PC-9 (cell line): Measurements from ENCODE around the gene DMC1. TPM values are rescaled to one million over a fixed set of nuclear protein-coding genes. Genes with fewer than 3 reads are reported as not detected.

ENCODE experiments used
- BruUV-seq: library from RNA; stranded (reverse); fragments of 400-500 nt; replicated peaks from 2 replicates; lab custom pipeline; 2021; lab: Mats Ljungman, UMichigan
- CTCF ChIA-PET: fragments of 300-600 bp; sonication (Branson Sonifier 250); formaldehyde crosslinking; loops from one replicate; lab custom pipeline; 2022; ENCODE audit warnings: antibody characterized with exemption; lab: Charles Lee
- POLR2A ChIA-PET: fragments of 300-600 bp; sonication (Branson Sonifier 250); formaldehyde crosslinking; loops from one replicate; lab custom pipeline; 2022; ENCODE audit warnings: antibody characterized with exemption; ENCODE audit not compliant: unreplicated experiment; lab: Charles Lee
- DNase-seq, 2 experiments: peaks; one replicate each; pipeline versions ENCODE4 v3.0.0 to v3.0.0-alpha.2; 2015 to 2022; ENCODE audit warnings: mixed read lengths in 1 of 2
- H2AFZ ChIP-seq: fragments of 200-600 bp; sonication (generic); 2 replicates; pipeline ENCODE4 v1.8.1; 2017; ENCODE audit warnings: antibody characterized with exemption
- H3F3A ChIP-seq: fragments of 200-600 bp; sonication (generic); 2 replicates; pipeline ENCODE4 v1.8.1; 2017; ENCODE audit warnings: antibody characterized with exemption, mild to moderate bottlenecking, low read depth; ENCODE audit not compliant: insufficient read depth
- H3K27ac ChIP-seq: fragments of 200-600 bp; sonication (generic); 2 replicates; pipeline ENCODE4 v1.6.1; 2016; ENCODE audit warnings: mixed run types
- H3K27me3 ChIP-seq: fragments of 200-600 bp; sonication (generic); 2 replicates; pipeline ENCODE4 v1.6.1; 2016; ENCODE audit warnings: low read depth, mixed run types; ENCODE audit not compliant: insufficient read depth
- H3K36me3 ChIP-seq: fragments of 200-600 bp; sonication (generic); 2 replicates; pipeline ENCODE4 v1.6.1; 2016; ENCODE audit warnings: low read depth, mixed run types
- H3K4me1 ChIP-seq: fragments of 200-600 bp; sonication (generic); replicated peaks from 2 replicates; pipeline ENCODE4 v1.6.1; 2016; ENCODE audit warnings: mixed run types; ENCODE audit not compliant: insufficient read depth
- H3K4me2 ChIP-seq: fragments of 200-600 bp; sonication (generic); 2 replicates; pipeline ENCODE4 v1.6.1; 2017; ENCODE audit warnings: mixed run types
- H3K4me3 ChIP-seq: fragments of 200-600 bp; sonication (generic); 2 replicates; pipeline ENCODE4 v1.6.1; 2016; ENCODE audit warnings: mixed run types
- H3K79me2 ChIP-seq: fragments of 200-600 bp; sonication (generic); 2 replicates; pipeline ENCODE4 v1.6.1; 2017; ENCODE audit warnings: low read depth, mixed run types
- H3K9me2 ChIP-seq: fragments of 200-600 bp; sonication (generic); 2 replicates; pipeline ENCODE4 v1.8.1; 2017; ENCODE audit warnings: mild to moderate bottlenecking; ENCODE audit not compliant: insufficient read depth
- H3K9me3 ChIP-seq: fragments of 200-600 bp; sonication (generic); 2 replicates; pipeline ENCODE4 v1.8.1; 2016; ENCODE audit warnings: low read depth; ENCODE audit not compliant: insufficient read depth
- H4K20me1 ChIP-seq: fragments of 200-600 bp; sonication (generic); 2 replicates; pipeline ENCODE4 v1.8.1; 2017; ENCODE audit not compliant: insufficient read depth
- EZH2 ChIP-seq: fragments of 200-600 bp; sonication (generic); IDR thresholded peaks from 2 replicates; pipeline ENCODE4 v1.8.0; 2017; ENCODE audit warnings: antibody characterized with exemption, low read depth
- intact Hi-C: fragments of 100-400 bp; cut with micrococcal nuclease; formaldehyde crosslinking; loops from one replicate; pipeline ENCODE4 v1.10.0; 2022; ENCODE audit not compliant: unreplicated experiment
- total RNA-seq: library from RNA; stranded (reverse); gene quantifications from 2 replicates; pipeline ENCODE4 v1.2.3, GENCODE V29; 2021
- TF ChIP-seq, protein P1 (sequence below): fragments of 200-600 bp; sonication (generic); conservative IDR thresholded peaks from 2 replicates; pipeline ENCODE4 v1.6.1; 2017; ENCODE audit warnings: mixed run types, antibody characterized with exemption, mild to moderate bottlenecking, moderate library complexity

Gene DMC1
- total RNA-seq, 1 experiment from 2014 or later, result 5.6 TPM

DNA sequence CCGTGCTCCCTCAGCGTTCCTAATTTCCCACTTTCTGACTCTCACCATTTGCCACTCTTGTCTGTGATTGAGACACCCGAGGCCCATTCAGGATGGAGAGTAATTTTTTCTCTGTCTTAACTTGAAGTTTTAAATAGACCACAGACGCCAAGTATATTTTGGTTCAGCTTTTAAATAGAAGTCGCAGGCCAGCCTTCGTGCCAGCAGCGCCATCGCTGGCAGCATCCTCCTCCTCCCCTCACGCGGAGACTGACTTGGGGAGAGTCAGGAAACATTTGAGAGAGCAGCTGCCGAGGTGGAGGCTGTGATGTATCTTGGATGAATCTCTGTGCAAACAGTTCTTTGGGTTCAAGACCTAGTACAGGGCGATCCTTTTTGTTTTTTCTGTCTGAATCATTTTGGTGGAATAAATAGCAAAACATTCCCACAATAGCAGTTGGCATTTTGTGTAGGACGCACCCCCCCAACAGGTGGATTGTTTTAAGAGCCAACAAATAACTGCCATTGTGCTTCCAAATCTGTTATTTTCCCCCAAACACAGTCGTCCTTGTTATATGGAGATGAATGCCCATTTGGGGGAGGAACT lies 889 bp upstream of the DMC1 start:
- no peaks in the 10 kb centered on the region for H3K9me2 ChIP-seq
- H2AFZ ChIP-seq, result peak overlapping the region; percentile 90
- H3K9me3 ChIP-seq, result no peaks in the 10 kb centered on the region
- H3K79me2 ChIP-seq, result no peaks in the 10 kb centered on the region; the same call in 1 of the 2 replicates
- intact Hi-C loops, result loop anchor here (1.0 to 10.0 kb wide), 4 partner anchors 65 to 469 kb away; partner anchors contain the start of gene DDX17
- peak in 1 of 2 experiments; percentile 35 for DNase-seq
- ChIA-PET CTCF (interaction anchor here (0.6 to 2.2 kb wide), 3 partner anchors 173 to 519 kb away, joined by 4 to 11 read pairs (median 5); no protein-coding TSS in a partner anchor), POLR2A (interaction anchor here (0.5 to 0.7 kb wide), 3 partner anchors 172 to 389 kb away, joined by 4 to 6 read pairs (median 6); partner anchors contain the start of gene PLA2G6)
- TF ChIP-seq, protein P1, sequence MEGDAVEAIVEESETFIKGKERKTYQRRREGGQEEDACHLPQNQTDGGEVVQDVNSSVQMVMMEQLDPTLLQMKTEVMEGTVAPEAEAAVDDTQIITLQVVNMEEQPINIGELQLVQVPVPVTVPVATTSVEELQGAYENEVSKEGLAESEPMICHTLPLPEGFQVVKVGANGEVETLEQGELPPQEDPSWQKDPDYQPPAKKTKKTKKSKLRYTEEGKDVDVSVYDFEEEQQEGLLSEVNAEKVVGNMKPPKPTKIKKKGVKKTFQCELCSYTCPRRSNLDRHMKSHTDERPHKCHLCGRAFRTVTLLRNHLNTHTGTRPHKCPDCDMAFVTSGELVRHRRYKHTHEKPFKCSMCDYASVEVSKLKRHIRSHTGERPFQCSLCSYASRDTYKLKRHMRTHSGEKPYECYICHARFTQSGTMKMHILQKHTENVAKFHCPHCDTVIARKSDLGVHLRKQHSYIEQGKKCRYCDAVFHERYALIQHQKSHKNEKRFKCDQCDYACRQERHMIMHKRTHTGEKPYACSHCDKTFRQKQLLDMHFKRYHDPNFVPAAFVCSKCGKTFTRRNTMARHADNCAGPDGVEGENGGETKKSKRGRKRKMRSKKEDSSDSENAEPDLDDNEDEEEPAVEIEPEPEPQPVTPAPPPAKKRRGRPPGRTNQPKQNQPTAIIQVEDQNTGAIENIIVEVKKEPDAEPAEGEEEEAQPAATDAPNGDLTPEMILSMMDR, result no peak; the same call in 1 of the 2 replicates
- TF ChIP-seq EZH2, result no peak
- H3K27ac ChIP-seq, result no peak overlapping the region
- H3K4me3 ChIP-seq, result peak overlapping the region; percentile 64
- no peaks in the 10 kb centered on the region for H3K36me3 ChIP-seq
- peaks cover 24% of the 10 kb centered on the region for H3F3A ChIP-seq
- peak overlapping the region; percentile 92 for H3K4me2 ChIP-seq
- no peaks in the 10 kb centered on the region for H4K20me1 ChIP-seq
- no peaks in the 10 kb centered on the region for H3K27me3 ChIP-seq
- H3K4me1 ChIP-seq, result peaks cover 10% of the 10 kb centered on the region
- TSS peak; percentile 86 for BruUV-seq

DNA sequence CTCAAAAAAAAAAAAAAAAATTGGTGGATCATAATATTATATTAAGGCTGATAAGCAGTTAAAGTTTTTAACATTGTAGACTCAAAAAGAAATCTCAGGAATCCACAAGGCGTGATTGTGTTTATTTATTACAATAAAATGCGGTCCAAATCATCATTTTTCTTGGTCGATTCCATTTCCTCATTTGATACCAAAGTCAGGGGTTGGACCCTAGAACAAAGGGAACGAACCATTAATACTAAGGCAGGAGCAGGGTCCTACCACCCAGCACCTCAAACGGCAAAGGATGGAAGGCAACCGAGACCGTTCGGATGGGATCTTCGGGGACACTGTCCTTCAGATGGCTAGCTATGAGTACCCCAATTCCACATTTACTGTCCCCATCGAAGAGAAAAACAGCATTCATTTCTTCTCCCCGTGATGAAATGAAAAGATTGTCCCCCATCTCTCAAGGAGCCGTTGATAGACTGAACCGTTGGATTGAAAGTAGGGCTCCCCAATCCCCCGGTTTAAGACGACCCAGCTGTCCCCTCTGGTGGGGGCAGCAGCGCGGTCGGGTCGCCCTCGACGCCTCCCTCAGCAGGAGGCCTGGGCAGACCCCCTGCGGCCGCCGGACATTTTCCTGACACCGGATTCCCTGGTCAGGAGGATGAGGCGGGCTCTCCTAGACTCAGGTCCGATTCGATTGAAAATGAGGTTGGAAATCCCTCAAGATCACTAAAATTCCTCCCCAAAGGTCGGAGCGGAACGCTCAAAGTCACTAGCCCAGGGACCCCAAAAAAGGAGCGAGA lies 607 bp downstream of the DMC1 start:
- H4K20me1 ChIP-seq, result no peaks in the 10 kb centered on the region
- no peak overlapping the region for H3K27ac ChIP-seq
- intact Hi-C loops, result no loop called here
- peaks cover 24% of the 10 kb centered on the region for H3F3A ChIP-seq
- BruUV-seq, result TSS peak; percentile 92
- H3K9me3 ChIP-seq, result no peaks in the 10 kb centered on the region
- H2AFZ ChIP-seq, result peak overlapping the region; percentile 78
- no peak for DNase-seq
- H3K36me3 ChIP-seq, result no peaks in the 10 kb centered on the region
- H3K27me3 ChIP-seq, result no peaks in the 10 kb centered on the region
- TF ChIP-seq EZH2, result no peak
- TF ChIP-seq, protein P1, result no peak
- ChIA-PET CTCF (interaction anchor here (0.5 to 0.6 kb wide), 2 partner anchors 59 to 250 kb away, joined by 6 to 17 read pairs; no protein-coding TSS in a partner anchor), POLR2A (interaction anchor here (0.6 kb wide), 1 partner anchor 251 kb away, joined by 8 read pairs; no protein-coding TSS in a partner anchor)
- peak overlapping the region; percentile 55 for H3K4me3 ChIP-seq
- H3K4me2 ChIP-seq, result peak overlapping the region; percentile 92
- no peaks in the 10 kb centered on the region; the same call in 1 of the 2 replicates for H3K79me2 ChIP-seq
- no peaks in the 10 kb centered on the region for H3K9me2 ChIP-seq
- H3K4me1 ChIP-seq, result peaks cover 10% of the 10 kb centered on the region

DNA sequence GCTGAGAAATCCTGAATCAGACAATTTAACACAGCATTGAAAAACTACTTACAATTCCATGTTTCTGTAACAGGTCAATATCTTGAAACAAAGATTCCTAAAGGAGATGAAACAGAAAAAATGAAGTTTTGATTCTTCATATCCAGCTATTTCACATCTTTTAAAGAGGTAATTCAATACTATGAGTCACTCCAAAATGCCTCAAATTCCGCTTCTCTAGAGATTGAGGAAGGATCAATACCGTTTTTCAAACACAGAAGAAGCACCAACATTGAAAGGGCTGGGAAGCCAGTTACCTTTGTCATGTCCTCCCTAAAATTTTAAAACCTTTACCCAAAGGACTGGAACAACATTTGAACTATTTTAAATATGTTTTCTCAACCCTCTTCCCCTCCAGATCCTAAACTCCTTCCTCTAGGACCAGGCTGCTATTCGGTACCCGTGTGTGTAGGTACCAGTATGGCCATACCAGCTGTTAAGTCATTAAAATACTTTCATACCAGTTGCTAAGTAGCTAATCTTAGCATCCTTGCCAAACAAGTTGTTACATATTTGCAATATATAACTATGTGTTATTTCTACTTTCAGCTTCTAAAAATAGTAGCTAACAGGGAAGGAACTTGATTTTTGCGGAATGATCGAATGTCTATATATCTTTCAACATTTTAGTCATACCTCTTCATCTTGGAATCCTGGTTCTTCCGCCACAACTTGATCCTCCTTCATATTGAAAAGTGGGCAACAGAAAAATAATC lies 2.3 kb downstream of the DMC1 start:
- H3F3A ChIP-seq, result peaks cover 24% of the 10 kb centered on the region
- no peak overlapping the region for H3K27ac ChIP-seq
- POLR2A ChIA-PET, result interaction anchor here (0.6 kb wide), 1 partner anchor 504 kb away, joined by 8 read pairs; no protein-coding TSS in a partner anchor
- H2AFZ ChIP-seq, result no peak overlapping the region
- intact Hi-C loops, result no loop called here
- no TSS peak for BruUV-seq
- H3K4me1 ChIP-seq, result peaks cover 10% of the 10 kb centered on the region
- H3K27me3 ChIP-seq, result no peaks in the 10 kb centered on the region
- H3K4me2 ChIP-seq, result no peak overlapping the region
- H3K36me3 ChIP-seq, result no peaks in the 10 kb centered on the region
- no peak for TF ChIP-seq EZH2
- TF ChIP-seq, protein P1, result no peak
- no peaks in the 10 kb centered on the region; the same call in 1 of the 2 replicates for H3K79me2 ChIP-seq
- CTCF ChIA-PET, result no interaction called here
- no peak for DNase-seq
- no peak overlapping the region for H3K4me3 ChIP-seq
- H3K9me2 ChIP-seq, result no peaks in the 10 kb centered on the region
- H3K9me3 ChIP-seq, result no peaks in the 10 kb centered on the region
- H4K20me1 ChIP-seq, result no peaks in the 10 kb centered on the region
